Measurements from ENCODE around the gene SLC39A2. TPM values are rescaled to one million over a fixed set of nuclear protein-coding genes. Genes with fewer than 3 reads are reported as not detected.

The SLC39A2 gene
- total and polyA plus RNA-seq, 9 of the 15 experiments (the other 6 are each of a cell fraction or from before 2014, with no cell fraction given), result 0.06 to 0.09 TPM; not detected in 7

DNA sequence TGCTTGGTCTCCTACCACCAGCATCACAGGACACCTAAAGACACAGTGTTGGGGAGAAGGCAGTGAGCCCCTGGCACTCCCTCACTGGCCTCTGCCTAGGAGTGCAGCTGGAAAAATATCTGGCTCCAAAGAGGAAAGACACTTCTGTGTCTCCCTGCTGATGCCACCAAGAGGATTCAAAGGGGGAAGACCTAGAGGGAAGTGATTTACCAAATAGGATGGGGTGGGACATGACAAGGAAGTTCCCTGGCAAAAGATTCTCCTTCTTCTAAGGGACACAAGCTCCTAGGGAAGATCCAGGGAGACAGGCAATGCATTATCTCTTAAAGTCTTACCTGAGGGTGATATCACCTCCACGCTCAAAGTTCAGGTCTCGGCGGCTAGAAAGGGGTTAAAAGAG lies 19.7 kb downstream of the SLC39A2 start (continued):
- TF ChIP-seq SPI1 (IDR thresholded peaks at IDR 0.05; ENCODE audit: borderline replicate concordance, low read depth, low read length) (no peak), GTF2E2 (tag; IDR thresholded peaks at IDR 0.05) (no peak), RBBP5 (IDR thresholded peaks at IDR 0.05; ENCODE audit: borderline replicate concordance, insufficient read depth, low read length, poor library complexity, severe bottlenecking) (no peak), PTTG1 (tag; IDR thresholded peaks at IDR 0.05; ENCODE audit: low read depth) (no peak)

DNA sequence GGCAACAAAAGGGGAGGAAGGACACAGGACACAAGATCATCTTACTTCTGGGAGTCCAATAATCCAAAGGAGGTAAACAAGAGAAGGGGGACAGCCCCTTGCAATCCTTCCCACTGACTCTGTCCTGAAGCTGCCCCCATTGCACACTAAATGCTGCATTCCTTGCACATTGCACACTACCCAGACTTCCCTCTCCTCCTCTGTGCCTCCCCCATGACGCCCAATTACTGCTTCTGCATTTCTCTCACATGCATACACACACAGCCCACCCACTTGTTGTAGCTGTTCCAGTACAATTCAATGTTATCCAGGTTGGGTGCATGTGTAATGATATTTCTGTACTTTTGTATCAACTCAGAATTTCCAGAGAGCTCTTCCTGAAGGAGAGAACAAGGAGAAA lies 20.3 kb downstream of the SLC39A2 start:
- ATAC-seq (no peak), DNase-seq (ENCODE audit: extremely low read depth in 1 of 4, low spot score in 3 of 4) (no peak), FAIRE-seq (no peak)
- intact Hi-C loops (cut with micrococcal nuclease), result no loop called here
- ChIA-PET CTCF (ENCODE audit: low intra/inter-chr PET ratio) (interaction anchor here (0.7 to 1.1 kb wide), 2 partner anchors 21 to 47 kb away, joined by 3 read pairs; no protein-coding TSS in a partner anchor), POLR2A (interaction anchor here (1.2 kb wide), 2 partner anchors 12 to 21 kb away, joined by 3 read pairs; no protein-coding TSS in a partner anchor)
- Histone ChIP-seq H4K20me1 (replicated peaks; ENCODE audit: control insufficient read depth, insufficient read depth, low read length) (no peaks in the 10 kb centered on the region), H3K4me2 (ENCODE audit: insufficient read depth, low read length) (no peak overlapping the region), H2AFZ (ENCODE audit: low read depth, low read length) (no peak overlapping the region), H3K4me1 (replicated peaks in 1 of 2; ENCODE audit: control insufficient read depth in 2 of 2, insufficient read depth in 2 of 2, low read length in 2 of 2) (peaks cover 10 to 22% of the 10 kb centered on the region in 2 experiments; a peak in 4 of 5 replicates), H3K79me2 (ENCODE audit: control insufficient read depth, insufficient read depth, low read length) (peaks cover 16% of the 10 kb centered on the region), H3K27me3 (ENCODE audit: control insufficient read depth in 2 of 2, insufficient read depth in 2 of 2, low read length in 2 of 2) (no peaks in the 10 kb centered on the region), H3K27ac (ENCODE audit: extremely low read depth, low read depth, low read length) (no peak overlapping the region), H3K4me3 (no peak overlapping the region), H3K9me1 (ENCODE audit: control insufficient read depth, insufficient read depth, low read length) (no peaks in the 10 kb centered on the region), H3K36me3 (ENCODE audit: control insufficient read depth, insufficient read depth, low read length) (peaks cover 37% of the 10 kb centered on the region; the same call in 1 of the 3 replicates), H3K9me3 (replicated peaks; ENCODE audit: control insufficient read depth, insufficient read depth, low read depth, low read length) (no peaks in the 10 kb centered on the region), H3K9ac (ENCODE audit: insufficient read depth in 1 of 2, low read depth in 2 of 2, low read length in 2 of 2) (no peak overlapping the region)
- 18% methylated on average over 1 of the region's 1 CpG for WGBS (ENCODE audit: insufficient coverage, low coverage, missing lambda C conversion rate)
- in situ Hi-C loops (cut with MboI), result no loop called here
- no TSS peak for BruUV-seq (replicated peaks)
- TF ChIP-seq CXXC5 (CRISPR knock-in tag; IDR thresholded peaks at IDR 0.05) (no peak), XRCC5 (IDR thresholded peaks at IDR 0.05; ENCODE audit: low read depth, low read length) (no peak), PCBP2 (IDR thresholded peaks at IDR 0.05; ENCODE audit: low read depth, low read length, poor library complexity, severe bottlenecking) (no peak), SOX6 (IDR thresholded peaks at IDR 0.05) (no peak), CHD2 (IDR thresholded peaks at IDR 0.05; ENCODE audit: low read depth, low read length) (no peak), ARNT (IDR thresholded peaks at IDR 0.05) (no peak), ZSCAN32 (CRISPR knock-in tag; IDR thresholded peaks at IDR 0.05) (no peak), MAFG (tag; conservative IDR thresholded peaks at IDR 0.05) (no peak), ZBTB1 (CRISPR knock-in tag; IDR thresholded peaks at IDR 0.05; ENCODE audit: borderline replicate concordance, low read depth) (no peak), HDAC3 (IDR thresholded peaks at IDR 0.05; ENCODE audit: borderline replicate concordance, partially characterized antibody) (no peak), CHCHD3 (CRISPR knock-in tag; IDR thresholded peaks at IDR 0.05) (no peak), ZNF778 (CRISPR knock-in tag; IDR thresholded peaks at IDR 0.05) (no peak), ZNF584 (CRISPR knock-in tag; IDR thresholded peaks at IDR 0.05; ENCODE audit: low read depth) (no peak), ZFPM2 (CRISPR knock-in tag; IDR thresholded peaks at IDR 0.05) (no peak)
- TF ChIP-seq, protein P1, sequence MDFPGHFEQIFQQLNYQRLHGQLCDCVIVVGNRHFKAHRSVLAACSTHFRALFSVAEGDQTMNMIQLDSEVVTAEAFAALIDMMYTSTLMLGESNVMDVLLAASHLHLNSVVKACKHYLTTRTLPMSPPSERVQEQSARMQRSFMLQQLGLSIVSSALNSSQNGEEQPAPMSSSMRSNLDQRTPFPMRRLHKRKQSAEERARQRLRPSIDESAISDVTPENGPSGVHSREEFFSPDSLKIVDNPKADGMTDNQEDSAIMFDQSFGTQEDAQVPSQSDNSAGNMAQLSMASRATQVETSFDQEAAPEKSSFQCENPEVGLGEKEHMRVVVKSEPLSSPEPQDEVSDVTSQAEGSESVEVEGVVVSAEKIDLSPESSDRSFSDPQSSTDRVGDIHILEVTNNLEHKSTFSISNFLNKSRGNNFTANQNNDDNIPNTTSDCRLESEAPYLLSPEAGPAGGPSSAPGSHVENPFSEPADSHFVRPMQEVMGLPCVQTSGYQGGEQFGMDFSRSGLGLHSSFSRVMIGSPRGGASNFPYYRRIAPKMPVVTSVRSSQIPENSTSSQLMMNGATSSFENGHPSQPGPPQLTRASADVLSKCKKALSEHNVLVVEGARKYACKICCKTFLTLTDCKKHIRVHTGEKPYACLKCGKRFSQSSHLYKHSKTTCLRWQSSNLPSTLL (IDR thresholded peaks at IDR 0.05), result no peak
- TF ChIP-seq, protein P2, sequence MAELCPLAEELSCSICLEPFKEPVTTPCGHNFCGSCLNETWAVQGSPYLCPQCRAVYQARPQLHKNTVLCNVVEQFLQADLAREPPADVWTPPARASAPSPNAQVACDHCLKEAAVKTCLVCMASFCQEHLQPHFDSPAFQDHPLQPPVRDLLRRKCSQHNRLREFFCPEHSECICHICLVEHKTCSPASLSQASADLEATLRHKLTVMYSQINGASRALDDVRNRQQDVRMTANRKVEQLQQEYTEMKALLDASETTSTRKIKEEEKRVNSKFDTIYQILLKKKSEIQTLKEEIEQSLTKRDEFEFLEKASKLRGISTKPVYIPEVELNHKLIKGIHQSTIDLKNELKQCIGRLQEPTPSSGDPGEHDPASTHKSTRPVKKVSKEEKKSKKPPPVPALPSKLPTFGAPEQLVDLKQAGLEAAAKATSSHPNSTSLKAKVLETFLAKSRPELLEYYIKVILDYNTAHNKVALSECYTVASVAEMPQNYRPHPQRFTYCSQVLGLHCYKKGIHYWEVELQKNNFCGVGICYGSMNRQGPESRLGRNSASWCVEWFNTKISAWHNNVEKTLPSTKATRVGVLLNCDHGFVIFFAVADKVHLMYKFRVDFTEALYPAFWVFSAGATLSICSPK (IDR thresholded peaks at IDR 0.05; ENCODE audit: borderline replicate concordance), result no peak

Measured in K562 (cell line).